Caco-2 (cell line): Measurements from ENCODE around the gene ATP1B4. TPM values are rescaled to one million over a fixed set of nuclear protein-coding genes. Genes with fewer than 3 reads are reported as not detected.

Experiments used
- BruUV-seq: library from RNA; stranded (reverse); fragments of 400-500 nt; replicated peaks from 2 replicates; lab custom pipeline; 2021; lab: Mats Ljungman, UMichigan
- CTCF ChIA-PET: fragments of 300-600 bp; sonication (Branson Sonifier 250); formaldehyde crosslinking; loops from one replicate; lab custom pipeline; 2022; ENCODE audit warnings: antibody characterized with exemption; lab: Charles Lee
- POLR2A ChIA-PET: fragments of 300-600 bp; sonication (Branson Sonifier 250); formaldehyde crosslinking; loops from one replicate; lab custom pipeline; 2022; ENCODE audit warnings: antibody characterized with exemption; lab: Charles Lee
- DNase-seq, 2 experiments: peaks; one replicate each; pipeline versions ENCODE4 v3.0.0 to v3.0.0-alpha.2; 2020 to 2022
- H3K27me3 ChIP-seq: replicated peaks from 2 replicates; pipeline ENCODE4 v1.6.0; 2011; ENCODE audit warnings: low read length; ENCODE audit not compliant: control insufficient read depth, insufficient read depth
- H3K36me3 ChIP-seq: 2 replicates; pipeline ENCODE4 v1.5.1; 2011; ENCODE audit warnings: low read length; ENCODE audit not compliant: control insufficient read depth, insufficient read depth
- H3K4me1 ChIP-seq: fragments of 250-450 bp; sonication (Bioruptor Pico); 2 replicates; pipeline ENCODE4 v1.5.1; 2020; ENCODE audit warnings: mild to moderate bottlenecking
- H3K4me3 ChIP-seq: 2 replicates; pipeline ENCODE4 v1.5.1; 2011; ENCODE audit warnings: low read depth, mild to moderate bottlenecking, control low read depth, low read length
- H3K9me3 ChIP-seq: fragments of 250-450 bp; sonication (Bioruptor Pico); 2 replicates; pipeline ENCODE4 v1.5.1; 2020; ENCODE audit warnings: mild to moderate bottlenecking, moderate library complexity
- H3K27ac Mint-ChIP-seq: one replicate; pipeline ENCODE4 v1.8.0; 2022; ENCODE audit warnings: mixed read lengths; ENCODE audit not compliant: unreplicated experiment
- H3K27me3 Mint-ChIP-seq: one replicate; pipeline ENCODE4 v1.8.0; 2022; ENCODE audit warnings: mixed read lengths; ENCODE audit not compliant: insufficient read depth, unreplicated experiment
- H3K36me3 Mint-ChIP-seq: one replicate; pipeline ENCODE4 v1.8.0; 2022; ENCODE audit warnings: mild to moderate bottlenecking, mixed read lengths; ENCODE audit not compliant: insufficient read depth, unreplicated experiment
- H3K4me1 Mint-ChIP-seq: one replicate; pipeline ENCODE4 v1.8.0; 2022; ENCODE audit warnings: low read depth, mixed read lengths; ENCODE audit not compliant: unreplicated experiment
- H3K4me3 Mint-ChIP-seq: one replicate; pipeline ENCODE4 v1.8.0; 2022; ENCODE audit warnings: mild to moderate bottlenecking, moderate library complexity, mixed read lengths; ENCODE audit not compliant: unreplicated experiment
- H3K9me3 Mint-ChIP-seq: one replicate; pipeline ENCODE4 v1.8.0; 2022; ENCODE audit warnings: mixed read lengths; ENCODE audit not compliant: unreplicated experiment
- intact Hi-C: fragments of 100-400 bp; cut with micrococcal nuclease; formaldehyde crosslinking; loops from one replicate; pipeline ENCODE4 v1.10.0; 2022; ENCODE audit not compliant: unreplicated experiment
- total RNA-seq: library from RNA; stranded (reverse); gene quantifications from 2 replicates; pipeline ENCODE4 v1.2.3, GENCODE V29; 2022
- TF ChIP-seq, protein P1 (sequence below), 2 experiments: fragments of 200-600 bp in 1 of 2; IDR thresholded peaks; 1 replicate in 1 of 2; 2 replicates in 1 of 2; pipeline versions ENCODE4 v1.5.1 to v1.8.0; 2011 to 2022; ENCODE audit warnings: antibody characterized with exemption in 1 of 2, control low read depth in 1 of 2, inconsistent platforms in 1 of 2, low read depth in 1 of 2, low read length in 1 of 2, mild to moderate bottlenecking in 1 of 2, moderate library complexity in 1 of 2; ENCODE audit not compliant: insufficient read depth in 1 of 2, severe bottlenecking in 1 of 2, unreplicated experiment in 1 of 2

Gene ATP1B4
- total RNA-seq, 1 experiment from 2014 or later, result not detected

- Histone ChIP-seq H3K4me3 (no peak overlapping the region), H3K9me3 (no peaks in the 10 kb centered on the region), H3K4me1 (no peaks in the 10 kb centered on the region), H3K36me3 (no peaks in the 10 kb centered on the region), H3K27me3 (no peaks in the 10 kb centered on the region)
- BruUV-seq, result no TSS peak
- DNase-seq, result no peak
- H3K36me3 Mint-ChIP-seq, result no peaks in the 10 kb centered on the region
- no peaks in the 10 kb centered on the region for H3K9me3 Mint-ChIP-seq
- ChIA-PET POLR2A (no interaction called here), CTCF (no interaction called here)
- no peaks in the 10 kb centered on the region for H3K4me1 Mint-ChIP-seq
- intact Hi-C loops, result no loop called here
- H3K27ac Mint-ChIP-seq, result no peak overlapping the region
- no peak overlapping the region for H3K4me3 Mint-ChIP-seq
- TF ChIP-seq, protein P1, sequence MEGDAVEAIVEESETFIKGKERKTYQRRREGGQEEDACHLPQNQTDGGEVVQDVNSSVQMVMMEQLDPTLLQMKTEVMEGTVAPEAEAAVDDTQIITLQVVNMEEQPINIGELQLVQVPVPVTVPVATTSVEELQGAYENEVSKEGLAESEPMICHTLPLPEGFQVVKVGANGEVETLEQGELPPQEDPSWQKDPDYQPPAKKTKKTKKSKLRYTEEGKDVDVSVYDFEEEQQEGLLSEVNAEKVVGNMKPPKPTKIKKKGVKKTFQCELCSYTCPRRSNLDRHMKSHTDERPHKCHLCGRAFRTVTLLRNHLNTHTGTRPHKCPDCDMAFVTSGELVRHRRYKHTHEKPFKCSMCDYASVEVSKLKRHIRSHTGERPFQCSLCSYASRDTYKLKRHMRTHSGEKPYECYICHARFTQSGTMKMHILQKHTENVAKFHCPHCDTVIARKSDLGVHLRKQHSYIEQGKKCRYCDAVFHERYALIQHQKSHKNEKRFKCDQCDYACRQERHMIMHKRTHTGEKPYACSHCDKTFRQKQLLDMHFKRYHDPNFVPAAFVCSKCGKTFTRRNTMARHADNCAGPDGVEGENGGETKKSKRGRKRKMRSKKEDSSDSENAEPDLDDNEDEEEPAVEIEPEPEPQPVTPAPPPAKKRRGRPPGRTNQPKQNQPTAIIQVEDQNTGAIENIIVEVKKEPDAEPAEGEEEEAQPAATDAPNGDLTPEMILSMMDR (IDR thresholded peaks at IDR 0.05; ENCODE audit: insufficient read depth in 1 of 2, low read depth in 1 of 2, low read length in 1 of 2, severe bottlenecking in 1 of 2, unreplicated experiment in 1 of 2), result no peak
- H3K27me3 Mint-ChIP-seq, result peaks cover 7% of the 10 kb centered on the region
Measured at GRCh38 chrX:120358737-120359456, 3.0 kb upstream of the ATP1B4 start.

GRCh38 chrX:120365320-120365719 lies 3.4 kb downstream of the ATP1B4 start:
- no peaks in the 10 kb centered on the region for H3K36me3 Mint-ChIP-seq
- TF ChIP-seq, protein P1 (IDR thresholded peaks at IDR 0.05; ENCODE audit: insufficient read depth in 1 of 2, low read depth in 1 of 2, low read length in 1 of 2, severe bottlenecking in 1 of 2, unreplicated experiment in 1 of 2), result peak in 1 of 2 experiments; percentile 41
- no peak overlapping the region for H3K4me3 Mint-ChIP-seq
- DNase-seq, result peak; percentile 30 to 32
- POLR2A ChIA-PET, result no interaction called here
- Histone ChIP-seq H3K9me3 (no peaks in the 10 kb centered on the region), H3K27me3 (no peaks in the 10 kb centered on the region), H3K4me3 (no peak overlapping the region), H3K36me3 (no peaks in the 10 kb centered on the region), H3K4me1 (no peaks in the 10 kb centered on the region)
- intact Hi-C loops, result no loop called here
- CTCF ChIA-PET, result interaction anchor here (1.0 kb wide), 1 partner anchor 87 kb away, joined by 4 read pairs; no protein-coding TSS in a partner anchor
- H3K27me3 Mint-ChIP-seq, result peaks cover 13% of the 10 kb centered on the region
- H3K9me3 Mint-ChIP-seq, result no peaks in the 10 kb centered on the region
- no TSS peak for BruUV-seq
- no peak overlapping the region for H3K27ac Mint-ChIP-seq
- no peaks in the 10 kb centered on the region for H3K4me1 Mint-ChIP-seq

DNA sequence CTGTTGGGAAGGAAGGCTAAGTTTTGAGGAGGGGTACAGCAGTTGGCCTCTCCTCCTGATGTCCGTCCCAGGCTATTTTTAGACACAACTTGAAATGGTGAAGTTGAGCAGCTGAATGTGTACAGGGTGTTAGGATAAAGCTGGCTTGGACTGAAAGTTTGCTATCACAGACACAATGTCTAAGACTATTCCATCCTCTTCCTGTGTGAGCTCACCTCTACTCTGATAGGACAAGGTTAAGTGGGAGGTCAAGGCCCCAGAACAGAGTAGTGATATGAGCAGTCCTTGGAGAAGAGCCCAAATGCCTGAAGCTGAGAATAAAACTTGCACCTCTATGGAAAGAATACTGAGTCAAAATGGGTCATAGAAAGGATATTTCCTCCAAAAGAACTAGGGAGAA lies 4.1 kb downstream of the ATP1B4 start:
- Mint-ChIP-seq H3K4me3 (no peak overlapping the region), H3K9me3 (no peaks in the 10 kb centered on the region), H3K27ac (no peak overlapping the region), H3K4me1 (no peaks in the 10 kb centered on the region), H3K27me3 (peaks cover 14% of the 10 kb centered on the region), H3K36me3 (no peaks in the 10 kb centered on the region)
- intact Hi-C loops, result no loop called here
- CTCF ChIA-PET, result no interaction called here
- TF ChIP-seq, protein P1 (IDR thresholded peaks at IDR 0.05; ENCODE audit: insufficient read depth in 1 of 2, low read depth in 1 of 2, low read length in 1 of 2, severe bottlenecking in 1 of 2, unreplicated experiment in 1 of 2), result no peak
- Histone ChIP-seq H3K27me3 (no peaks in the 10 kb centered on the region), H3K4me1 (no peaks in the 10 kb centered on the region), H3K4me3 (no peak overlapping the region), H3K9me3 (no peaks in the 10 kb centered on the region), H3K36me3 (no peaks in the 10 kb centered on the region)
- POLR2A ChIA-PET, result no interaction called here
- no TSS peak for BruUV-seq
- no peak for DNase-seq
